Islet of Langerhans (tissue), 1 donor: Measurements from ENCODE around the gene CD8B2.
"Not testable (repeated sequence)": the region's sequence is repeated elsewhere in the genome, so short reads cannot be mapped to it uniquely, and the experiment has no call there.

Experiments used
- FAIRE-seq: peaks from one replicate; lab custom pipeline; 2011; peaks lifted over from hg19 to GRCh38; lab: Jason Lieb, UNC

The CD8B2 gene

DNA sequence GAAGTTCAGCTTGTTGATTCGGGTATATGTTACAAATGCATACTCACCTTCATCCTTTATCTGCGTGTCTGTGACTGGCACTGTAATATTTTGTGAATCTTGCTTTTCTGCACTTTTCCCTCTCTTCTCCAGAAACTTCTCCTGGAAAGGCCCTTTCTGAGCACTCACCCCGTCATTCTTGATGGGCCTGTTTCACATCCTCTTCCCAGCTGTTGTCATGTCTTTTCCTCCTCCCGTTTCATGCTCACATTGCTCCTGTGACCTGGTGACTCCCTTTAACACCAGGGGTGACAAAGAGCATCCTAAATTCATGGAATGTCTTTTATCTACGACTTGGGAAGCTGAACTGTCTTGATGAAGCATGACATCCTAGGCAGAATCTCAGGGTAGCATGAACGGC lies 65.8 kb downstream of the CD8B2 start:
- no peak for FAIRE-seq

DNA sequence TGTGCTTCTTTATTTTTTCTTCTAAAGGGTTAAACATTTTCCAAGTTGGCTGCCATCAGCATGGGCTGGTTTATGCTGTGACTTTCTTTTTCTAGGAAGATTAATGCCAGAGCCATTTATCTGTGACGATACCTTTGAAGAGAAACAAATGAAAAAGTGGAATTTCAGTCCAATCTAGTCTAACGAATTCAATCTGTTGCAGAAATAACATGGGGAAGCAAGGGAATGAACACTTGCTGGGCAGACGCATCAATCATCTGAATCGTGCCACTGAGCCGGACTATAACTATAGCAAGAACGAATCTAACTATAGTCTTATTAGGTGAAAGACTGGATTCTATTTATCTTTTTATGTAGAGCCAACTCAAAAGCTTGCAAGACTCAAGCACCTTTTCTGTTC lies 66.2 kb downstream of the CD8B2 start:
- no peak for FAIRE-seq

DNA sequence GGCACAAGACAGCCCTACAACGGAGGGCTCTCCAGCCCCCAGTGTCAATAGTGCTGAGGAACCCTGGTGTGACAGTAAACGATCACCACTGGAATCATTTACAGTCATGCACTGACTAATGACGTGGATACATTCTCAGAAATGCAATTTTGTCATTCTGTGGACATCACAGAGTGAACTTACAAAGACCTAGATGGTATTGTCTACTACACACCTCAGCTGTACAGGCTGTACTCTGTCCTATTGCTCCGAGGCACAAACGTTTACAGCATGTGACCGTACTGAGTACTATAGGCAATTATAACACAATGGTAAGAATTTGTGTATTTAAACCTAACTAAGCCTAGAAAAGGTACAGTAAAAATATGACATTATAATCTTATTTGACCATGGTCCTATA lies 67.2 kb downstream of the CD8B2 start:
- FAIRE-seq = no peak

DNA sequence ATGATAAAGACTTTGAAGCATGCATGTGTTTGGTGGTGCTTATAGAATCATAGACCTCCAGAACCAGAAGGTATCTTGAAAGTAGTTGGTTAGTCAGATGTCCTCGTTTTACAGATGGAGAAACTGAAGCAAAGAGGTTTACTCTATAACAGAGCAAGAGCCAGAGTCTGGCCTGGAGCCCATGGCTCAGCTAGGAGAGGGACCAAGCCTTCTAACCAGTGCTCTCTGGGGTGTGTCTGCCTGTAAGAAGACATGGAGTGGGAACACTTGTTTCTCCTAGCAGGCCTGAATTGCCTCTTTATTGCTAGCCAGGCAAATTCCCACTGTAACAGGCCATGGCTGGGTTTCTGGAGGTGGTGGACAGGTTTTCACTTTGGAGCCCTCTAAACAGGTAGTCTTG lies 67.9 kb downstream of the CD8B2 start:
- no peak for FAIRE-seq

DNA sequence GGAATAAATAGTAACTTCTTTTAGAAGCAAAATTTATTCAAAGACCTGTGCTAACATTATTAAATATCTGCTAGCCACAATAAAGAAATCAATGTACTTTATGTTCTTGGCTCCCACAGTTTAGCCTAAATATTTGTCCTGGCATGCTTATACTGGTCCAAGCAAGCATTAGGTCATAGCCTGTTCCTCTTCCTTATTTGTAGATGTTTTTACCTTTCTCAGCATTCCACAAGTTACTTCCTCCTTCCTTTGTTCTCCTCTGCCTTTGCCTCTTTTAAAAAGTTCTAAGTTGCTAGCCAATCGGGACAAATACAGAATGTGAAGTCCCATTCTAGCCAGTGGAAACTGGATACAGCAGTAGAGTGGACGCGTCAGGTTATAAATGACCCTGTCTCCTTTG lies 72.6 kb downstream of the CD8B2 start:
- not testable (repeated sequence) for FAIRE-seq

DNA sequence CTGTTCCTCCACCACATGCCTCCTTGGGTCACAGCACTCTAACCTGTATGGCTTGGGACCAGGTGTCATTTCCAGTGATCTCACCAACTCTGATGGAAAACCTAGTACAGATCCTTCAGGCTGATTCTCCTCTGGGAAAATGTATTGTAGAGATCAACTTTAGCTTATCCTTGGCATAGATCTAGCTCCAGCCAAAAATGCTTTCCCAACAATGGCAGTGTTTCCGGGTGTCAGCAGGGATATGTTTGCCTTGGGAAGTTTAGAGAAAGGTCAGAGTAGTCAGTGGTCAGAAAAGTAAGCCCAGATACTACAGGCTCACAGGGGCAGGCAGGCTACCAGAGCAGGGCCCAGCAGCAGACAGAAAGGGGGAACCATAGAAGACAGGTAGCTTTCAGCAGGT lies 73.6 kb downstream of the CD8B2 start:
- FAIRE-seq = no peak

DNA sequence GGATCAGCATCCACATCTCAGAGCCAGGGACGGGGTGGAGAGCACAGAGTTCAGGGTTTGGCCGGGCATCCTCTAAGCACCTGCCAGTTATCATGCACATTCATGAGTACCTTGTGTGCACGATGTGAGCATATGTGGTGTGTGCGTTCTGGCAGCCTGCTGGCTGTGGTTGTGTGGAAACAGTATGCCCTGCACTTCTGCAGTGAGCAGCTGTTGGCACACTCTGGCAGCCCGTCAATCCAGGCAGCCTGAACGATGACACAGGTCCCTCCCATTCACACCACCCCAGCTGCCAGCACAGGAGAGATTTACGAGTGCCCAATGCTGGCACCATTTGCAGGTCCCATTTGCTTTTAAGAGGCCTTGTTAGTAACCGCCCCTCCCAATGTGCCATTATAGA lies 74.2 kb downstream of the CD8B2 start:
- no peak for FAIRE-seq

DNA sequence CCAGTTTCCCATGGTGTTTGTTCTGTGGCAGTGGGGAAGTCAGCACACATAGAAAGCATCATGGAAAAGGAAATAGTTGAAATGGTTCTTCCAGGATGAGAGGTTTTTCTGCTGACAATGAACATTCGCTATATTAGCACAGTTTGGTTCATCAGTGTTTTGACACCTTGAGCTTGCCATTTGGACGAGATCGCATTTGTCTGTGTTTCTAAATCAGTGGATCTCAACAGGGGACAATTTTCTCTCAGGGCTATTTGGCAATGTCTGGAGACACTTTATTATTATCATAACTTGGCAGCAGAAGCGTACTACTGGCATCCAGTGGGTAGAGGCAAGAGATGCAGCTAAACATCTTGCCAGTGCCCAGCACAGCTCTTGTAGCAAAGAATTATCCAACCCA lies 74.6 kb downstream of the CD8B2 start:
- no peak for FAIRE-seq

DNA sequence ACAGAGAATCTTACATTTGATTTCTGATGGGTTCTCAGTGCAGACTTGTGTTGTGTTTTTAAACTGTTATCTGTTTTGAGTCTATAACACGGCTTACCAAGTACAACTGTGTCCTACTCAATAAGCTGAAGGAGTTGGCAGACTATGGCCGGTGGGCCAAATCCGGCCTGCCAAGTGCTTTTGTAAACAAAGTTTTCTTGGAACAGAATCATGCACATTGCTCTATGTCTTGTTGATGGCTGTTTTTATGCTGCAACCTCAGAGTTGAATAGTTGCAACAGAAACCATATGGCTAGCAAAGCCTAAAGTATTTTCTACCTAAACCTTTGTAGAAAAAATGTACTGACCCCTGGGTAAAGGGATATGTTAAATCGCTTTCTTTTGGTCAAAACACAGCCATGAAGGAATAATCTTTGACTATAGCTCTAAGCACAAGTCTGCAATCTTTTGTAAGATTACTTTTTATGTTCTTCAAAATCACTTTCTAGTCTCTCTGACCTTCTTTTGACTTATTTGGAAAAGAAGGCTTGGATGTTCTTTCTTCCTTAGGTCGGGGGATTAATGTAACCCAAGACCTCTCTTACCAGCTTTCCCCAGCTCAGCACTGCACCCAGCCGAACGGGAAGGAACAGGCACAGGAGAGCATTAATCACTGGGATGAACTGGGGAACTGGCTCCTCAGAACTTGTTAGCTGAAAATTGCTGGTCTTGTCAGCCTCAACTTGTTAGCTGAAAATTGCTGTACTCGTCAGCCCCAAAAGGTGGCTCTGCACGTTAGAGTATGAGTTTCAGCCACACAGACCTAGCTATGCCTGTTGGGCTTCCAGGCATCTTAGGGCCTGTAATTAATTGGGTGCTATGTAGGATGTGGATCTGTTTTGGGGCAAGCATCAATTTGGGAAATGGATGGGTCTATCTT lies 75.4 kb downstream of the CD8B2 start:
- no peak for FAIRE-seq

DNA sequence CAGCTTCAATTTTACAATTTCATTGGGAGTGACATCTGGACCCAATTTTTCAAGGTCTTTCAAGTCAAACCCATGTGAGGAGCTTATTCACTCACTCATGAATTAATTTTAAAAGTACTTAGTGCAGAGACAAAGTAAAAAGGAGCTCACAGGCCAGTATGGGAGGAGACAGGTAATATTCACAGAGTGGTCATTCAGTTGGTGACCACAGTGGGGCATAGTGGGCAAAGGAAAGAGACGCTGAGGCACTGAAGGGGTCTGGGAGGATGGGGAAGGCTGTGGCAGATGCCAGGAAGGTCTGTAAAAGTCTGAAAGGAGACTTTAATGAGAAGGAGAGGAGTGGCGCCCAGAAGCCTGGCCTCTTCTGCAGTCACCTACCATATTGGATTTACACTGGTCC lies 76.0 kb downstream of the CD8B2 start:
- no peak for FAIRE-seq

DNA sequence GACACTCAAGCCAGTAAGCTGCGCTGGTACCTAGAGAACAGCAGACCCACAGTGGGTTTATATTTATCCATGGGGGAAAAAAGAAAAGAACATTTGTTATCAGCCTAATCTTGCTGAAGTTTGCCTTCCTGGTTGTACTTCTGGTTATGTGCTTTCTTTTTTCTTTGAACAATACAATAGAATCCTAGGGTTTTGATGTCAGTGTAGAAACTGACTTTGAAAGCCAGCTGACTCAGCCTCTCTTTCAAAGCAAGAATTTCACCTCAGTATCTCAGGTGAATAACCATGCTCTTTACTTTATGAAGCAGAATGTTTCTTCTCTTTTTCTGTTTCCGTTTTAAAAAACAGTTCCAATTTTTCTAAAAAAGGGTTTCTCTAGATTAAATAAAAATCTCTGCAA lies 78.4 kb downstream of the CD8B2 start:
- no peak for FAIRE-seq

DNA sequence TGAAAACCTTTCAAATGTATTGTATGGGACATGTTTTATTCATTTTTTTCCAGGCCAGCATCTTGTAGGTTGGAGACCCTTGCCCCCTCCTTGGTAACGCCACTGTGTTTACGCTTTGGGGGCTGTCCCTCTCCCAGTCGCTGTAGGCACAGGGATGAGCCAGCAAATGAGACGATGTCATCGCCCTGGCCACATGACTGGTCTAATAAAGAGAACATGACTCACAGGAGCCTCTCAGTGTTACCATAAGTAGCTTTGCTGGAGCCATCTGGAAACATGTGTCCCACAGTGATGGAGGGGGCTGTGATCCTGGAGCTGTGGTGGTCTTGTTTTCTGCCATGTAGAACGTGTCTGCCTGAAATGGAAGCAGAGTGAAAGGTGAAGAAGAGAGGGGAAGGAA lies 78.9 kb downstream of the CD8B2 start:
- FAIRE-seq = no peak

DNA sequence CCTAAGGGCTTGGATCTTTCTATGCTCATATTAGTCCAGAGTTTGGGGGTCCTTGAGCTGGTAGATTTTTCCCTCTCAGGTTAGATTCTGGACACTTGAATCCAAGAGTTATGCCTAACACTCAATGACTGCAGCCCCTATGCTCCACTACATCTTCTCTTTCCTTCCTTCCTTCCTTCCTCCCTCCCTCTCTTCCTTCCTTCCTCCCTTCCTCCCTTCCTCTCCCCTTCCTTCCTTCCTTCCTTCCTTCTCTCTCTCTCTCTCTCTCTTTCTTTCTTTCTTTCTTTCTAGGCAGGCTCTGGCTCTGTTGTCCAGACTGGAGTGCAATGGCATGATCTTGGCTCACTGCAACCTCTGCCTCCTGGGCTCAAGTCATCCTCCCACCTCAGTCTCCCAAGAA lies 79.3 kb downstream of the CD8B2 start:
- not testable (repeated sequence) for FAIRE-seq

DNA sequence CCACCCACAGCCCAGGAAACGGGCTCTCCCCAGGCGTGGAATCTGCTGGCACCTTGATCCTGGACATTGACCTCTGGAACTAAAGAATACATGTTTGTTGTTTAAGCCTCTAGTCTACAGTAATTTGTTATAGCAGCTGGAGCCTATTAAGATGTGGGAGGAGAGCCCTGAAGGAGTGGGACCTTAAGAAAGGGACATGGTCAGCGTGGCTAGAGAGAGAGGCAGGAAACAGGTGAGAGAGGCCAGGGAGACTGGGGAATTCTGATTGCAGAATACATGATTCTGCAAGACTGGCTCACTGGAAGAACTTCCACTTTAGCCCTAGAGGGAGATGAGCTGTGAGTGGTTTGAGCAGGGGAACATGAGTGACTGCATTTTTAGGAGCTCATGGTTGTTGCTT lies 83.2 kb downstream of the CD8B2 start:
- no peak for FAIRE-seq
